Esophagus (tissue), 2 donors: ENCODE measurements around the gene CKAP4. TPM values are rescaled to one million over a fixed set of nuclear protein-coding genes. Genes with fewer than 3 reads are reported as not detected.

Experiments
- H3K27ac ChIP-seq, 2 donors: one replicate each; pipeline ENCODE4 v1.5.1; 2013; ENCODE audit warnings: low read depth in 2 of 2, mild to moderate bottlenecking in 2 of 2, inconsistent platforms in 1 of 2, low read length in 1 of 2, moderate library complexity in 1 of 2
- H3K27me3 ChIP-seq, 2 donors: one replicate each; pipeline ENCODE4 v1.6.1; 2013; ENCODE audit warnings: low read length in 2 of 2, control low read depth in 1 of 2, mild to moderate bottlenecking in 1 of 2; ENCODE audit not compliant: insufficient read depth in 2 of 2, control insufficient read depth in 1 of 2
- H3K36me3 ChIP-seq, 2 donors: one replicate each; pipeline ENCODE4 v1.6.1; 2013; ENCODE audit warnings: low read length in 1 of 2; ENCODE audit not compliant: control insufficient read depth in 2 of 2, insufficient read depth in 2 of 2
- H3K4me1 ChIP-seq, 2 donors: one replicate each; pipeline ENCODE4 v1.6.1; 2013; ENCODE audit warnings: low read length in 1 of 2; ENCODE audit not compliant: control insufficient read depth in 2 of 2, insufficient read depth in 2 of 2
- H3K4me3 ChIP-seq, 2 donors: one replicate each; pipeline ENCODE4 v1.5.1; 2013; ENCODE audit warnings: low read length in 2 of 2, mild to moderate bottlenecking in 2 of 2, low read depth in 1 of 2, moderate library complexity in 1 of 2
- H3K9me3 ChIP-seq, 2 donors: one replicate each; pipeline ENCODE4 v1.6.1; 2013; ENCODE audit warnings: mild to moderate bottlenecking in 2 of 2, low read depth in 1 of 2, low read length in 1 of 2, moderate library complexity in 1 of 2; ENCODE audit not compliant: control insufficient read depth in 2 of 2, insufficient read depth in 1 of 2
- WGBS, 2 donors: extraction: QIAGEN DNeasy Blood & Tissue Kit; methylation state at CpG; one replicate each; pipeline ENCODE4 v1.1.7; 2013; 5-methylcytosine and 5-hydroxymethylcytosine counted together
- polyA plus RNA-seq, 2 donors: library from polyadenylated mRNA; stranded (reverse); fragments of 200-250 nt; gene quantifications; one replicate each; pipeline ENCODE4 v1.2.3, GENCODE V29; 2013
- donor health status: healthy with polysubstance abuse.
- donor health status: Bipolar disorder and iron deficiency.

Gene CKAP4
- polyA plus RNA-seq, 2 donors: 19.9 to 54.8 TPM

DNA sequence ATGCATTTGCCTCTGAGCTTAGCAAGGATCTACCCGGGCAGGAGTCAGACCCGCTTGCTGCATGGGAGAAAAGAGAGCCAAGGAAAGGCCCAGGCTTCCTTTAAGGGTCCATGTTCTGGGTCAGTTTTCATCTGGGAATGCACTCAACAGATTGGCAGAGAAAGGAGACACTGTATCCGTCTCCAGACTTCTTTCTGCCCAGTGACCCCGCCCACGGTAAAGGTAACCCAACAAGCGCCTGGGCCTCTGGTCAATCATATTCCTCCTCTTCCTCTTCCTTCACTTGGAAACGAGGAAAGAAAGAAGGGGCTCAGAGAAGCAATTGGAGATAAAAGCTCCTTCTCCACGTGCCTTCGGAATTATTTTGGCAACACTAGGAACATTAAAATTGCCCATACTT lies 27.6 kb upstream of the CKAP4 start:
- WGBS, 2 donors: 71 to 87% methylated on average over 9 of the region's 9 CpGs

DNA sequence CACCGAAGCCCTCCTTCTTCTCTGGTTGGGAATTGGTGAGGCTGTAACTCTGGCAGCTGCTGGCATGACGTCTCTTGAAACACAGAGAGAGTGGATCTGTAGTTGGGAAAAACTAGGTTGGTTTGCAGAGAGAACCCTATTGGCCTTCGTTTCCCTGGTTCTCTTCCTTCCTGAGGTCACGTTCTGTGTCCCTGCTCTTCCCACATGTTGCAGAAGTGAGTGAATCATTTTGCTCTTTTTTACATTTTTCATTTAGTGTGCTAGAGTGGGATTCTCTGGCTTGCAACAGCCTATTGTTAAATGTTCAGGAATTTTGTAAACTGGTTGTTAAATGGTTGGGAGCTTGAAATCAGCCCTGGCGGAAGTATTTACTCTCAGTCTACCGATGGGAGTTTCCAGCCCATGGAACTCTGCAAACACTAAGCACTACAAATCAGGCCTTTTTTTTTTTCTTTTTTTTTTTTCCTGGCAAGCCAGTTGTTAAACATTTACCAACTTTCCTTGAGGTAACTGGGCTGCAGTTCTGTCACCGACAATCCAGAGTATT lies 26.8 kb upstream of the CKAP4 start:
- WGBS, 2 donors: 53 to 65% methylated on average over 7 of the region's 7 CpGs
- Histone ChIP-seq H3K9me3 (no peaks in the 10 kb centered on the region), H3K36me3 (no peaks in the 10 kb centered on the region), H3K27me3 (no peaks in the 10 kb centered on the region), H3K4me3 (no peak overlapping the region), H3K4me1 (peaks cover 7 to 14% of the 10 kb centered on the region in 2 donors), H3K27ac (peak overlapping the region in 1 of 2 donors; percentile 39)

More for the DNA sequence above, 27.6 kb upstream of the CKAP4 start:
- no peaks in the 10 kb centered on the region for H3K9me3 ChIP-seq
- no peak overlapping the region for H3K4me3 ChIP-seq
- H3K36me3 ChIP-seq: no peaks in the 10 kb centered on the region
- peaks cover 7 to 11% of the 10 kb centered on the region in 2 donors for H3K4me1 ChIP-seq
- no peak overlapping the region for H3K27ac ChIP-seq
- no peaks in the 10 kb centered on the region for H3K27me3 ChIP-seq

DNA sequence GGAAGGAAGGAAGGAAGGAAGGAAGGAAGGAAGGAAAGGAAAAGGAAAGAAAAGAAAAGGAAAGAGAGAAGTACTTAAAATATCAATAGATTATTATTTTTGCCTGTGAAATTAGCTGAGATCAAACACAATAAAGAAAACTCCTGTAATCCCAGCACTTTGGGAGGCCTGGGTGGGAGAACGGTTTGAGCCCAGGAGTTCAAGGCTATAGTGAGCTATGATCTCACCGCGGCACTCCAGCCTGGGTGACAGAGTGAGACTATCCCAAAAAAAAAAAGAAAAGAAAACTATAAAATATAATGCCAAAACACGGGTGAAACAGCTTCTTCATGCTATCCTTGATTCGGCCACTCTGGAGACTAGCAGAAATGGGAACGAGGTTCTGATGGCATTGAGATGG lies 26.2 kb upstream of the CKAP4 start:
- H3K27me3 ChIP-seq: no peaks in the 10 kb centered on the region
- H3K4me3 ChIP-seq: no peak overlapping the region
- WGBS, 2 donors: 87 to 89% methylated on average over 6 of the region's 6 CpGs
- H3K9me3 ChIP-seq: no peaks in the 10 kb centered on the region
- H3K27ac ChIP-seq: no peak overlapping the region
- peaks cover 7 to 14% of the 10 kb centered on the region in 2 donors for H3K4me1 ChIP-seq
- H3K36me3 ChIP-seq: no peaks in the 10 kb centered on the region

DNA sequence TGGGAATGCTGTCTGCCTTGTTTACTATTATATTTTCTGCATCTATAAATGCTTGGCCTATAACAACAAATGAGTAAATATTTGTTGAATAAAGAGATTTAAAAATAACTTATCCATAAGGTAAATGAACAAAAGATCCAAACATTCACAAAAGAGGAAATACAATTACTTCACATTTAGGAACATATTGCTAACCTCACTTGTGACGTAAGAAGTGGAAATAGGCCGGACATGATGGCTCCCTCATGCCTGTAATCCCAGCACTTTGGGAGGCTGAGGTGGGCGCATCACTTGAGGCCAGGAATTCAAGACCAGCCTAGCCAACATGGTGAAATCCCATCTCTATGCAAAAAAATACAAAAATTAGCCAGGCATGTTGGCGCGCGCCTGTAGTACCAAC lies 25.7 kb upstream of the CKAP4 start:
- Histone ChIP-seq H3K4me3 (no peak overlapping the region), H3K27ac (no peak overlapping the region), H3K27me3 (no peaks in the 10 kb centered on the region), H3K9me3 (no peaks in the 10 kb centered on the region), H3K36me3 (no peaks in the 10 kb centered on the region), H3K4me1 (peaks cover 6 to 14% of the 10 kb centered on the region in 2 donors)
- 96 to 99% methylated on average over 6 of the region's 6 CpGs for WGBS, 2 donors

DNA sequence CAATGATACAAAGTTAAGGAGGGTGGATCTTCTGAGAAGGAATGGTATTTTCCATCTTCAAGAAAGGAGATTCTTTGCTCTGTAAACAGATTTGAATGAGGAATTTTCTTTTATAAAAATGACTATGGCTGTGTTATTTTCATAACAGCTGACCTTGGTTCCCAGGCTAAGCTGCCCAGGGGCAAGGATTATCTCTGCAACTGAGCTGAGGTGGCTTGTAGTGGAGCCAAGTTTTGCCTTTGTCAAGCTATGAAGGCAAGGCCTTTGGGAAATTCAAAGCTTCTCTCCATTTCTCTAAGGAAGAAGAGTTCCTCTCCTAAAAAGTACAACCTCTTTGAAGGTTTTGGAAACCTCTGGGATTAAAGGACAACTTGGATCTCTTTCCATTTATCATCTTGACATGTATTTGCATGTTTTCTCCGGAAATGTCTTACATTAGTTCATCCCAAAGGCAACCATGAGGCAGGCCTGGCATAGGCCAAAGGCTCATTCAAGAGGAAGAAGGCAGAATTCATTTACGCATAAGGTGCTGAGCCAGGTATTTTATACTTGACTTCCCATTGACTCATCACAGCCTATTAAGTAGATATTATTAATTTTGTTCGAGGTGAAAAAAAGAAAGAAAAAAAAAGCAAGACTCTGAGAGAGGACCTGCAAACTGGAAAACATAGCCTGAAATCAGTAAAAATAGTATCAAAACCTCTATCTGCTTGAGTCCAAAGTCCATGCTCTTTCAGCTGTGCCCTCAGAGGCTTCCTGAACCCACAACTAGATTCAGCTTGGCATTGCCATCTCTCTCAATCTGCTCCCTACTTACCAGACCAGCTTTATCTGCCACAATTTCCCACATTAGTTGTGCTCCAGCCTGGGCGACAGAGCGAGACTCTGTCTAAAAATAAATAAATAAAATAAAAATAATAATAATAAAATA lies 24.0 kb upstream of the CKAP4 start:
- H3K9me3 ChIP-seq: no peaks in the 10 kb centered on the region
- H3K36me3 ChIP-seq: no peaks in the 10 kb centered on the region
- peaks cover 6 to 14% of the 10 kb centered on the region in 2 donors for H3K4me1 ChIP-seq
- whole genome bisulfite sequencing, 2 donors: 61 to 74% methylated on average over 5 of the region's 5 CpGs
- H3K27me3 ChIP-seq: no peaks in the 10 kb centered on the region
- no peak overlapping the region for H3K4me3 ChIP-seq
- H3K27ac ChIP-seq: peak overlapping the region; percentile 81 to 89

DNA sequence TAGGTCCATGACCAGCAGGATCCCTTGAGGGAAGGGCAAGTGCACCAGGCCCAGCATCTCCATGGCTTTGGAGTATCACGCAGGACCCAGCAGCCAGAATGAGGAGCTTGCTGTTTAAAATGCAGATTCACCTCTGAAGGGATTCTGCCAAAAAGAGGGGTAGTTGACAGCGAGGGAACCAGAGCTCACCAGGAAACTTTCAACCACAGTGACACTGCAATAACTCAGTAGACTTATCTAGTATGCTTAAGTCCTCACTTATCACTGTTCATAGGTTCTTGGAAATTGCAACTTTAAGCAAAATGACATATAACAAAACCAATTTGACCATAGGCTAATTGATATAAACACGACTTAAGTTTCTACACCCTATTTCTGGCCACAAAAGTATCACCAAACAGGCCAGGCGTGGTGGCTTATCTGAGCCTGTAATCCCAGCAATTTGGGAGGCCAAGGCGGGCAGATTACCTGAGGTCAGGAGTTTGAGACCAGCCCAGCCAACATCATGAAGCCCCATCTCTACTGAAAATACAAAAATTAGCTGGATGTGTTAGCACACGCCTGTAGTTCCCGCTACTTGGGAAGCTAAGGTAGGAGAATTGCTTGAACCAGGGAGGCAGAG lies 21.4 kb upstream of the CKAP4 start:
- H3K9me3 ChIP-seq: no peaks in the 10 kb centered on the region
- H3K27me3 ChIP-seq: no peaks in the 10 kb centered on the region
- peaks cover 0 to 10% of the 10 kb centered on the region in 2 donors for H3K4me1 ChIP-seq
- H3K27ac ChIP-seq: no peak overlapping the region
- no peaks in the 10 kb centered on the region for H3K36me3 ChIP-seq
- H3K4me3 ChIP-seq: no peak overlapping the region
- 81 to 82% methylated on average over 7 of the region's 7 CpGs for WGBS, 2 donors

DNA sequence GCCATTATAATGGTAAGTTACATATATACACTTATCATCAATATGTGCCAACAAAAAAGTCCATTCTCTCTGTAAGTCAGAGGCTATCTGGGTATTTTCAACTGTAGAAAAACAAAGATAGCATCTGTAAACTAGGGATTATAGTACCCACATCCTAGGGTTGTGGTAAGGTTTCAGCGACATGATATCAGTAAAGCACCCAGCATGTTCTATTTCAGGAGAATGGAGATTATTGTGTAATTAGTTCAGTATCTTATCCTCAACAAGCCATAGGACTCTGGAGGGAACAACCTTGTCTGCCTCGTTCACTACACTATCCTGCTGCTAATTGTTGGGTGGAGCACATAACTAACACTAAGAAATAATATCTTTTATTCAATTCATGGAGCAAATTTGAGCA lies 19.7 kb upstream of the CKAP4 start:
- Histone ChIP-seq H3K27ac (no peak overlapping the region), H3K4me1 (peaks cover 0 to 7% of the 10 kb centered on the region in 2 donors), H3K36me3 (no peaks in the 10 kb centered on the region), H3K4me3 (no peak overlapping the region), H3K9me3 (no peaks in the 10 kb centered on the region), H3K27me3 (no peaks in the 10 kb centered on the region)
- WGBS, 2 donors: 69 to 72% methylated on average over 2 of the region's 2 CpGs

DNA sequence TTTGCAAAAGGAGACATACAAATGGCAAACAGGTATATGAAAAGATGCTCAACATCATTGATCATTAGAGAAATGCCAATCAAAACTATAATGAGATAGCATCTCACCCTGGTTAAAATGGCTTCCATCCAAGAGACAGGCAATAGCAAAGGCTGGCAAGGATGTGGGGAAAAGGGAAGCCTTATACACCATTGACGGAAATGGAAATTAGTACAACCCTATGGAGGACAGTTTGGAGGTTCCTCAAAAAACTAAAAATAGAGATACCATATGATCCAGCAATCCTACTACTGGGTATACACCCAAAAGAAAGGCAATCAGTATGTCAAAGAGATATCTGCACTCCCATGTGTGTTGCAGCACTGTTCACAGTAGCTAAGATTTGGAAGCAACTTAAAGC lies 17.3 kb upstream of the CKAP4 start:
- H3K27ac ChIP-seq: no peak overlapping the region
- no peaks in the 10 kb centered on the region for H3K9me3 ChIP-seq
- H3K27me3 ChIP-seq: no peaks in the 10 kb centered on the region
- no peak overlapping the region for H3K4me3 ChIP-seq
- H3K36me3 ChIP-seq: no peaks in the 10 kb centered on the region
- peaks cover 0 to 3% of the 10 kb centered on the region in 2 donors for H3K4me1 ChIP-seq
- 94 to 100% methylated on average over 1 of the region's 1 CpG for WGBS, 2 donors

DNA sequence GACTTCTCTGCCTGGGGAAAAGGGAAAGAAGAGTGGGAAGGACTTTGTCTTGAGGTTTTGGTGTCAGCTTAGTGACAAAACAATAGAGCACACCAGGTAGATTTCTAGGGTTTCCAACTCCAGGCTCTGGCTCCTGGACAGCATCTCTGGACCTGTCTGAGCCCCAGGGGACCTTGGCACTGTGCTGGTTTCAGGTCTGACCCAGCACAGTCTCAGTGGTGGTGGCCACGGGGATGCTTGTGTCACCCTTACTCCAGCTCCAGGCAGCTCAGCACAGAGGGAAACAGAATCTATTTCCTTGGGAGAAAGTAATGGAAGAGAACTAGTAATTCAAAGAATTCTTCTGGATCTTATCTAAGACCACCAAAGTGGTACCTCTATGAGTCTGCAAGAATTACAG lies 11.1 kb upstream of the CKAP4 start:
- 81 to 94% methylated on average over 1 of the region's 1 CpG for WGBS, 2 donors
- Histone ChIP-seq H3K4me1 (no peaks in the 10 kb centered on the region), H3K9me3 (no peaks in the 10 kb centered on the region), H3K4me3 (no peak overlapping the region), H3K27me3 (no peaks in the 10 kb centered on the region), H3K36me3 (no peaks in the 10 kb centered on the region), H3K27ac (no peak overlapping the region)
